Measurements from ENCODE around the gene SLC41A3. TPM values are rescaled to one million over a fixed set of nuclear protein-coding genes. Genes with fewer than 3 reads are reported as not detected.

Gene SLC41A3
- total RNA-seq (2021; fragmentation: NEBNext Ultra II Directional; extraction: Animal tissue kit (Norgen Biotek cat#: 25700)) (22.7 and 30.2 TPM in 2 replicates), polyA plus RNA-seq (2011; rRNA removed) (56.4 and 70.1 TPM in 2 replicates), polyA minus RNA-seq (2011; rRNA and poly(A)+ RNA removed) (48.7 and 58.0 TPM in 2 replicates)
- polyA plus RNA-seq (2011; cell fraction: cytosol; rRNA removed), result 57.6 TPM
- polyA plus RNA-seq (2011; cell fraction: nucleus; rRNA removed), result 94.1 TPM
- polyA plus RNA-seq (2012, experiment 1 of 2), result 22.8 to 34.2 TPM (median 32.2 TPM) in 4 replicates
- polyA plus RNA-seq (2012, experiment 2 of 2), result 36.8 TPM
- polyA plus RNA-seq (2013, experiment 1 of 2), result 38.6 TPM
- 42.0 TPM for polyA plus RNA-seq (2013, experiment 2 of 2)
- polyA minus RNA-seq (2011; cell fraction: cytosol; rRNA and poly(A)+ RNA removed), result 28.3 TPM
- 44.6 TPM for polyA minus RNA-seq (2011; cell fraction: nucleus; rRNA and poly(A)+ RNA removed)
- long read RNA-seq, experiment 1, partial matches to known transcripts, result 13 of 21 reads
- long read RNA-seq, experiment 1, other reads (novel, unspliced or antisense), result 7 of 21 reads
- long read RNA-seq, experiment 2, partial matches to known transcripts, result 3 of 5 reads
- long read RNA-seq, experiment 2, other reads (novel, unspliced or antisense), result 0 of 5 reads

DNA sequence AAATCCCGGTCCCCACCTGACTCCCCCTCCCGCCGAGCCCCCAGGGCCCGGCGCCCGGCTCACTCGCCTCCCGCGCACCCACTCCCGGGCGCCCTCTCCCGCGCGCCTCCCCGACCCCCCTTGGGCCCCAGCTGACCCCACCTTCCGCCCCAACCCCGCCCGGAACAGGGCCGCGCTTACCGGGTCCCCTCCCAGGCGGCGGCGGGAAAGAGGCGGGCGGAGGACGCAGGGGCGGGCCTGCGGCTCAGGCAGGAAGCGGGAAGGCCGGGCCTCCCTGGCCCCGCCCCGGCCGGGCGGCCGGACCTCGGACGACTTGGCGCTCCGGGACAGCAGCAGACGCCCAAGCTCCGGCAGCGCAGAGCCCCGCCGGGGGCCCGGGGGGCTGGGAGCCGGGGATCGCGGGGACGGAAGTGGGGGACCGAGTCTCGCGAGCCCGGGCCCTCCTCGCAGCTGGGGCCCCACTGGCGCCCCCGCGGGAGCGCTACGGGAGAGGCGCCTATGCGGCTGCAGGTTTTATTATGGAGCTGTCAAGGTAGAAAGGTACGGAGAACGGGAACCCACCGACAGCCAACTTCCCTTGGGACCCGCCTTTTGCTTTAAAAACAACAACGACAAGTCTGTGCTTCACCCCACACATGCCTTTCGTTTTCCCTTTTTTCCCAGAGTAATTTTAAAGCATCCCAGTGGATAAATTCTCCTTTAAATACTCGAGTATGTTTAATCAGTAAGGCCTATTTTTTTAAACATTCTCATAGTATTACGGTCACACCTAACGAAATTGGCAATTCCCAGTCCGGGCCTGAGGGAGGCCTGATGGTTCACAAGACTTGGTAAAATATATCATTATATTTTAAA, at the start of gene SLC41A3:
TSS of gene SLC41A3 (minus strand) at position 212 of the 855 bp plus-strand sequence. CDS start 15,905 bp downstream, outside the sequence.
- no peak within 1 kb of the TSS for H3K14ac ChIP-seq (ENCODE audit: insufficient read length)
- no peak within 1 kb of the TSS for H2BK120ac ChIP-seq (replicated peaks; ENCODE audit: low read depth, low read length)
- H3K79me1 ChIP-seq (ENCODE audit: low read depth, low read length), result no peaks in the 10 kb centered on the region
- H4K20me1 ChIP-seq (replicated peaks in 1 of 2; ENCODE audit: control insufficient read depth in 1 of 2, insufficient read depth in 2 of 2, low read length in 2 of 2), result no peaks in the 10 kb centered on the region
- H4K5ac ChIP-seq (ENCODE audit: insufficient read length, low read depth, low read length), result peak within 1 kb of the TSS; percentile 51
- no peak within 1 kb of the TSS for H4K91ac ChIP-seq (replicated peaks; ENCODE audit: insufficient read length, low read length)
- no peak within 1 kb of the TSS for H2BK15ac ChIP-seq (ENCODE audit: low read length)
- no peak within 1 kb of the TSS for H3K27ac ChIP-seq (ENCODE audit: low read depth, low read length)
- H3K18ac ChIP-seq (ENCODE audit: extremely low read depth, low read length), result no peak within 1 kb of the TSS; the same call in 1 of the 2 replicates
- H3K9me3 ChIP-seq (ENCODE audit: insufficient read depth in 2 of 2, low read depth in 1 of 2, low read length in 1 of 2), result peaks cover 12 to 23% of the 10 kb centered on the region in 2 experiments
- H3K4me2 ChIP-seq (ENCODE audit: insufficient read depth in 1 of 2, low read depth in 2 of 2, low read length in 2 of 2), result peak within 1 kb of the TSS; percentile 56 to 85
- CTCF ChIA-PET (ENCODE audit: partially characterized antibody), result interaction anchor here (0.7 kb wide), 1 partner anchor 10 kb away, joined by 3 read pairs; no protein-coding TSS in a partner anchor
- no peaks in the 10 kb centered on the region for H3K79me2 ChIP-seq (ENCODE audit: control insufficient read depth in 1 of 2, insufficient read depth in 2 of 2, low read length in 2 of 2)
- no peak within 1 kb of the TSS for H2BK20ac ChIP-seq (ENCODE audit: low read length)
- peak within 1 kb of the TSS; percentile 61 to 89 (median 66) for H3K4me3 ChIP-seq (ENCODE audit: extremely low read depth in 1 of 4, insufficient read depth in 2 of 4, low read depth in 3 of 4, low read length in 4 of 4)
- H3K27me3 ChIP-seq (replicated peaks in 1 of 4; ENCODE audit: control insufficient read depth in 3 of 4, extremely low read depth in 1 of 4, insufficient read depth in 3 of 4, low read length in 3 of 4), result no peaks in the 10 kb centered on the region; a peak in 1 of 7 replicates
- no peak within 1 kb of the TSS for H3K23ac ChIP-seq (ENCODE audit: insufficient read length)
- DNase-seq (ENCODE audit: low read depth in 1 of 2, low spot score in 2 of 2) (peak; percentile 21 to 89), FAIRE-seq (no peak)
- H2BK12ac ChIP-seq (ENCODE audit: low read depth, low read length), result no peak within 1 kb of the TSS
- no peaks in the 10 kb centered on the region; a peak in 1 of 8 replicates for H3K36me3 ChIP-seq (ENCODE audit: control insufficient read depth in 2 of 4, insufficient read depth in 4 of 4, low read length in 3 of 4)
- H3K4me1 ChIP-seq (replicated peaks in 1 of 4; ENCODE audit: control insufficient read depth in 3 of 4, insufficient read depth in 4 of 4, low read length in 3 of 4), result no peaks in the 10 kb centered on the region
- H3K23me2 ChIP-seq (ENCODE audit: low read depth, low read length), result peaks cover 4% of the 10 kb centered on the region; the same call in 1 of the 2 replicates
- peak within 1 kb of the TSS in 3 of 4 experiments; percentile 7 to 61 (median 48); a peak in 4 of 7 replicates for H3K9ac ChIP-seq (replicated peaks in 1 of 4; ENCODE audit: extremely low read depth in 1 of 4, low read depth in 3 of 4, low read length in 3 of 4)
- POLR2A ChIA-PET (ENCODE audit: partially characterized antibody), result interaction anchor here (0.7 kb wide), 1 partner anchor 120 kb away, joined by 3 read pairs; no protein-coding TSS in a partner anchor
- no peak within 1 kb of the TSS for H3K56ac ChIP-seq (replicated peaks; ENCODE audit: insufficient read length, low read depth, low read length)
- peak within 1 kb of the TSS; percentile 53 for H3K4ac ChIP-seq (replicated peaks; ENCODE audit: insufficient read length, low read depth, low read length)
- peak within 1 kb of the TSS; percentile 80 for H4K8ac ChIP-seq (ENCODE audit: extremely low read depth, insufficient read depth, low read length)
- peak within 1 kb of the TSS; percentile 60; the same call in 1 of the 2 replicates for H2BK5ac ChIP-seq (ENCODE audit: low read depth, low read length)
- no peak within 1 kb of the TSS for H2AK5ac ChIP-seq (ENCODE audit: low read depth, low read length)
- no peak within 1 kb of the TSS; the same call in 1 of the 2 replicates for H2AFZ ChIP-seq (ENCODE audit: low read length)
- 19% methylated on average over 17 of the region's 72 CpGs; no CpG with 5 or more reads in 1 of the 2 experiments for WGBS, 2 experiments (ENCODE audit: extremely low coverage in 1 of 2, insufficient coverage in 1 of 2, insufficient read length in 1 of 2, insufficient replicate concordance in 2 of 2, low coverage in 1 of 2, low lambda C conversion rate in 2 of 2, missing lambda C conversion rate in 1 of 2)
- TF ChIP-seq JUND (IDR thresholded peaks at IDR 0.05; ENCODE audit: low read length) (no peak), CHD1 (IDR thresholded peaks at IDR 0.05; ENCODE audit: low read depth, low read length) (no peak), ZNF274 (IDR thresholded peaks at IDR 0.05; ENCODE audit: borderline replicate concordance, extremely low read depth, low read length) (no peak), POU5F1 (IDR thresholded peaks at IDR 0.05; ENCODE audit: low read depth, low read length) (no peak), KDM4A (IDR thresholded peaks at IDR 0.05; ENCODE audit: low read depth, low read length, severe bottlenecking) (peak; percentile 52), CREB1 (IDR thresholded peaks at IDR 0.05) (0 out of 2 replicates have a peak, but pooled peaks have one; percentile 5), SUZ12 (IDR thresholded peaks at IDR 0.05; ENCODE audit: low read length) (no peak), PHF8 (conservative IDR thresholded peaks at IDR 0.05; ENCODE audit: low read depth, low read length) (no peak; the same call in none of the 2 replicates), FOSL1 (IDR thresholded peaks at IDR 0.05; ENCODE audit: insufficient read depth, low read depth, low read length) (no peak)
